Measurements from ENCODE around the gene TSHR.

DNA sequence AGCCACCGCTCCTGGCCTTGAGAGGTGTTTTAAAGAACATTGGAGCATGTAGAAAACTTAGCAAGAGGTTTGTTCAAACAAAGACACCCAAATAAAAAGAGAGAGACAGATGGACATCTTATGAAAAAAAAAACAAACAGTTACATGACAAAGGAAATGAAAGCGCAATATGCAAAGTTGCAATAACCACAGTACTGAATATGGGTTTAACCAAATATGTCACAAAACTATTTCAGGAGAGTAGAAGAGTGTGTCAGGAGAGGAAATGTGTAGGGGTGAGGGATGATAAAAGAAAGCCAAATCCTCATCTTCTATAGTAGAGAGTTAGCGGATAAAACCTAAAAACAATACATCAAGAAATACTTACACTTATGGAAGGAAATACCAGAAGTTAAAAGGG is 166.9 kb downstream of the TSHR start:
- TF ChIP-seq, protein P1, sequence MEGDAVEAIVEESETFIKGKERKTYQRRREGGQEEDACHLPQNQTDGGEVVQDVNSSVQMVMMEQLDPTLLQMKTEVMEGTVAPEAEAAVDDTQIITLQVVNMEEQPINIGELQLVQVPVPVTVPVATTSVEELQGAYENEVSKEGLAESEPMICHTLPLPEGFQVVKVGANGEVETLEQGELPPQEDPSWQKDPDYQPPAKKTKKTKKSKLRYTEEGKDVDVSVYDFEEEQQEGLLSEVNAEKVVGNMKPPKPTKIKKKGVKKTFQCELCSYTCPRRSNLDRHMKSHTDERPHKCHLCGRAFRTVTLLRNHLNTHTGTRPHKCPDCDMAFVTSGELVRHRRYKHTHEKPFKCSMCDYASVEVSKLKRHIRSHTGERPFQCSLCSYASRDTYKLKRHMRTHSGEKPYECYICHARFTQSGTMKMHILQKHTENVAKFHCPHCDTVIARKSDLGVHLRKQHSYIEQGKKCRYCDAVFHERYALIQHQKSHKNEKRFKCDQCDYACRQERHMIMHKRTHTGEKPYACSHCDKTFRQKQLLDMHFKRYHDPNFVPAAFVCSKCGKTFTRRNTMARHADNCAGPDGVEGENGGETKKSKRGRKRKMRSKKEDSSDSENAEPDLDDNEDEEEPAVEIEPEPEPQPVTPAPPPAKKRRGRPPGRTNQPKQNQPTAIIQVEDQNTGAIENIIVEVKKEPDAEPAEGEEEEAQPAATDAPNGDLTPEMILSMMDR (IDR thresholded peaks at IDR 0.05; ENCODE audit: poor library complexity), result no peak
- no peak for TF ChIP-seq EZH2phosphoT487 (IDR thresholded peaks at IDR 0.05; ENCODE audit: low read depth, severe bottlenecking, unreplicated experiment)
